Retinal pigment epithelial cell (primary cell): ENCODE data around the gene USF1.
"Not testable (repeated sequence)": the region's sequence is repeated elsewhere in the genome, so short reads cannot be mapped to it uniquely, and the experiment has no call there.

Experiments
- DNase-seq: peaks from one replicate; pipeline ENCODE4 v3.0.0-alpha.2; 2010; ENCODE audit warnings: low read depth
- H3K4me3 ChIP-seq: 2 replicates; pipeline ENCODE4 v1.5.1; 2011; ENCODE audit warnings: mild to moderate bottlenecking, low read length, control low read depth, moderate library complexity
- CTCF ChIP-seq: conservative IDR thresholded peaks from 2 replicates; pipeline ENCODE4 v1.5.1; 2011; ENCODE audit warnings: low read depth, low read length, control low read depth, inconsistent platforms

The USF1 gene

GRCh38 chr1:161038523-161039153 lies 7.1 kb downstream of the USF1 start, which contains the start of gene TSTD1:
Gene TSTD1, minus strand, starts transcription at chr1:161038964. Its CDS starts 75 bp downstream, at chr1:161038889.
- H3K4me3 ChIP-seq: peak within 1 kb of the TSS; percentile 80
- no peak for DNase-seq
- TF ChIP-seq CTCF: peak; percentile 1

GRCh38 chr1:161037661-161038522 lies 7.9 kb downstream of the USF1 start:
- TF ChIP-seq CTCF: no peak
- DNase-seq: no peak
- H3K4me3 ChIP-seq: peak overlapping the region; percentile 80

- no peak overlapping the region for H3K4me3 ChIP-seq
- TF ChIP-seq CTCF: no peak
- no peak for DNase-seq
Measured at GRCh38 chr1:161033751-161034150, 12.0 kb downstream of the USF1 start.

- no peak for TF ChIP-seq CTCF
- no peak overlapping the region for H3K4me3 ChIP-seq
- no peak for DNase-seq
Measured at GRCh38 chr1:161032409-161032808, 13.4 kb downstream of the USF1 start.

- DNase-seq: no peak
- TF ChIP-seq CTCF: no peak
Measured at GRCh38 chr1:161031874-161032273, 13.9 kb downstream of the USF1 start.

GRCh38 chr1:161029466-161029865 lies 16.3 kb downstream of the USF1 start:
- DNase-seq, H3K4me3 ChIP-seq: not testable (repeated sequence)

More at GRCh38 chr1:161031874-161032273, 13.9 kb downstream of the USF1 start:
- no peak overlapping the region for H3K4me3 ChIP-seq

- H3K4me3 ChIP-seq, DNase-seq: not testable (repeated sequence)
Measured at GRCh38 chr1:161026954-161027353, 18.8 kb downstream of the USF1 start.

GRCh38 chr1:161022432-161022831 lies 23.3 kb downstream of the USF1 start:
- not testable (repeated sequence) for DNase-seq, H3K4me3 ChIP-seq
